CD4-positive, alpha-beta T cell treated with Interleukin-4 for 4 hours (primary cell): ENCODE measurements around the gene PLAAT3.
"Not testable (repeated sequence)": the region's sequence is repeated elsewhere in the genome, so short reads cannot be mapped to it uniquely, and the experiment has no call there.

ENCODE experiments used
- DNase-seq: peaks from one replicate; pipeline ENCODE4 v3.0.0-alpha.2; 2020

PLAAT3 gene

GRCh38 chr11:63614136-63614671 lies at the start of gene PLAAT3:
Gene PLAAT3 (minus strand): TSS chr11:63614433. CDS start chr11:63614014, 419 bp downstream.
- peak; percentile 32 for DNase-seq

DNA sequence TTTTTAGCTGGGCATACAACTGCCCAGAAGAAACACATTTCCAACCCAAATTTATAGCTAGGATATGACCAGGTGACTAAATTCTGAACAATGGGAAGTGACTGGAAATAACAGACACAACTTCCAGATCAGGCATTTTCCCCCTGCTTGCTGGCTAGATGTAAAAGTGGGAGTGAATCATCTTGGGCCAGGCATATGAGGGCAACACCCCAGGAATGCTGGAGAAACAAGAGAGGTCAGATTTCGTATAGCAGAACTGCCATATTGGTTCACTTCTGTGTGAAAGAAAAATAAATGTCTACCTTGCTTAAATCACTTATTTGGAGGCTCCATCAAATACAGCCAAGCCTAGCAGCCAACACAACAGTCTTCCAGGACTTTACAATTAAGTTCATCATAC lies 49.6 kb upstream of the PLAAT3 start:
- DNase-seq: no peak

GRCh38 chr11:63660972-63661371 lies 46.7 kb upstream of the PLAAT3 start:
- no peak for DNase-seq

DNA sequence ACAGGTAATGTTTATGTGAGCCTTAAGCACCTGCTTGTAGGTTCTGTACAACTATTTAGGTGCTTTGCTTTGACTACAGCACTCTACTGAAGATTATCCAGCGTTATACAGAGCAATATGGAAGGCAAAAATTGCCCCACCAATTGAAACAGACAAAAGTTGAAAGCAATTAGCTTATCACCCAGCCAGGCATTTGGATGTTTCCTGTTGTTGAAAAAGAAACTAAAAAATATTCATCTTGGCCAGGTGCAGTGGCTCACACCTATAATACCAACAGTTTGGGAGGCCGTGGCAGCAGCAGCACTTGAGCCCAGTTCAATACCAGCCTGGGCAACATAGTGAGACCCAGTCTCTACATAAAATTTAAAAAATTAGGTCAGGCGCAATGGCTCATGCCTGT lies 38.4 kb upstream of the PLAAT3 start:
- no peak for DNase-seq

DNA sequence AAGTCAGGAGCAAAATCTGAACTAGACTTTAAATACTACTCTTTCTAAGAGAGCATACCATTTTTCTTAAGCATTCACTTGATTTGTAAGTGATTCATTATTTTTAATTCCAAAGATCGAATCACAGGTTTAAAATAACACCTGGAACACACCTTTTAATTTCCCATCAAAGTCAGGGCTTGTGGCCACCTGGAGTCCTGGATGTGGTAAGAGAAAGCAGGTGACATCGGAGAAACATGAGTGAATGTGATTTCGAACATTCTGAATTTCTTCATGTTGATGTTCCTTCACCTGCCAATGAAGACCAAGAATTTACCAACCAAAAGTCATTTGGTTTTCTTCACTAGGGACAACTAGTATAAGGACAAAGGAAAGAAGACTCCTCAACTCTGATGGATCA lies 29.0 kb upstream of the PLAAT3 start:
- no peak for DNase-seq

GRCh38 chr11:63641727-63642126 lies 27.5 kb upstream of the PLAAT3 start:
- DNase-seq: no peak

DNA sequence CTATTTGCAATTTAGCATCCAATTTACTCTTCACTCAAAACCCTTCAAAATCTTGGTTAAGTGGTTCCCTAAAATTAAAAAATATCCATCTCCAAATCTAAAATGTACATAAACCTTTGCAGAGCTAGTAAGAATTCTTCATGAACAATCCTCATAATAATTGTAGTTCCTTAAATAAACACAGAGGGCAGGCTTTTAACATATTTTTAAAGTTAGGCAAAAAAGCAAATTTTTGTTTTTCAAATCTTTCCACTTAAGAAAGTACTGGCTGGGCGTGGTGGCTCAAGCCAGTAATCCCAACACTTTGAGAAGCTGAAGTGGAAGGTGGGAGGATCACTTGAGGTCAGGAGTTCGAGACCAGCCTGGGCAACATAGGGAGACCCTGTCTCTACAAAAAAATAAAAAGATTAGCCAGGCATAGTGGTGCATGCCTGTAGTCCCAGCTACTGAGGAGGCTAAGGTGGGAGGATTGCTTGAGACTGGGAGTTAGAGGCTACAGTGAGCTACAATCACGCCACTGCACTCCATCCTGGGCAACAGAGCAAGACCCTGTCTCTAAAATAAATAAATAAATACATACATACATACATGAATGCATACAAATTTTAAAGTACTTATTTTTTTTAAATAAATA lies 25.1 kb upstream of the PLAAT3 start:
- peak; percentile 23 for DNase-seq

- DNase-seq: not testable (repeated sequence)
Observed at GRCh38 chr11:63638436-63638835, 24.2 kb upstream of the PLAAT3 start.

GRCh38 chr11:63635762-63636465 lies 21.7 kb upstream of the PLAAT3 start:
- DNase-seq: peak; percentile 73

DNA sequence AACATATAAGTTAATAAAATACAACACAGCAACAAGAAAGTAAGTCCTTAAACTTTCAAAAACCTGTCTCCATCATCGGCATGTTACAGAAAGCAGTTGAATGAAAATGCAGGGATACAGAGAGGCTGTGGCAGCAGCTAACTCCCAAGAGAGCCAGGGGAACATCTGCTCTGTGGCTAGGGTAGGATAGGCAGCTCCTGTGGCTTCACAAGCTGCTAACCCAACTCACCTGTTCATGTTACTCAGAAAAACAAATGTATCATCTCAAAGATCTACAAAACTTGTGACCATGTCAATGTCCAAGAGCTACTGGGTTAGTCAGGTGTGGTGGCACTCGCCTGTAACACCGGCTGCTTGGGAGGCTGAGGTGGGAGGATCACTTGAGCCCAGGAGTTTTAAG lies 15.2 kb upstream of the PLAAT3 start:
- DNase-seq: no peak

- no peak for DNase-seq
Observed at GRCh38 chr11:63623513-63624140, 9.4 kb upstream of the PLAAT3 start.

- DNase-seq: no peak
Observed at GRCh38 chr11:63622323-63622722, 8.1 kb upstream of the PLAAT3 start.

DNA sequence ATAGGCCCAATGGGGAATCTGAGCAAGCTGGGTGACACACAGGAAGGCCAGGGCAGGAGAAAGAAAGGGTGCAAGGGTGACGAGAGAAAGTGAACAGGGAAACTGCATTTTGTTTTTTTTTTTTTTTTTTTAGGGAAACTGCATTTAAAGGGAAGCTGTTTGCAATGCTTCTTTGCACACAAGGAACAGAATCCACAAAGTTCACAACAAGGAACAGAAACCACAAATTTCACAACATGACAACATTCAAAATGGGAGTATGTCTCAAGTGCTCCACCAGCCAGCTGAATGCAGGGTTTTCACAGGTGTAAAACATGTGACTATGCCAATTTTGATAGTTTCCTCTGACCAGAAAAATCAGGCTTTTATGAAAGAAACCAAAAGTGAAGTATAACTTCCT lies 6.8 kb upstream of the PLAAT3 start:
- DNase-seq: no peak

DNA sequence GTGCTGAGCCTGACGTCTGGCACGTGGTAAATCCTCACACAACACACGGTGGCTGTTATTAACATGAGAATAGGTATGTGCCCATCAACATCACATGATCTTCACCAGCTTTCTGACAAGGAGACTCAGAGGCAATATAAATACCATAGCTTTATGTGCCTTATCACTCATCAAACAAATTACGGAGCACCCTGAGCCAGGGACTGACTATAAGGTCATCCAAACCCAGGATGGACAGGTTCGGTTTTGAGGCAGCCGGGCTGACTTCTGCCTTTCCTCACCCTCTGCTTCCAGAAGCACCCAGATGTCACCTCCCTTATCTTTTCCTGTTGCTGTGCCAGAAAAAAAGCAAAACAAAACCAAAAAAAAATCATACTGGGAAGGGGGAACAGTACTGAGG lies 5.7 kb upstream of the PLAAT3 start:
- no peak for DNase-seq

DNA sequence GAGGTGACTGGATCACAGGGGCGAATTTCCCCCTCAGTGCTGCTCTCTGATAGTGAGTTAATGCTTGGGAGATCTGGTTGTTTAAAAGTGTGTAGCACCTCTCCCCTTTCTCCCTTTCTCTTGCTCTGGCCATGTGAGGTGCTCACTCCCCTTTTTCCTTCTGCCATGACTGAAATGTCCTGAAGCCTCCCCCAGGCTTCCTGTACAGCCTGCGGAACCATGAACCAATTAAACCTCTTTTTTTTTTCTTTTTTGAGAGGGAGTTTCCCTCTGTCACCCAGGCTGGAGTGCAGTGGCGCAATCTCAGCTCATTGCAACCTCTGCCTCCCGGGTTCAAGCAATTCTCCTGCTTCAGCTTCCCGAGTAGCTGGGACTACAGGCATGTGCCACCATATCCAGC lies 3.5 kb upstream of the PLAAT3 start:
- DNase-seq: not testable (repeated sequence)

GRCh38 chr11:63616953-63617352 lies 2.7 kb upstream of the PLAAT3 start:
- DNase-seq: no peak

DNA sequence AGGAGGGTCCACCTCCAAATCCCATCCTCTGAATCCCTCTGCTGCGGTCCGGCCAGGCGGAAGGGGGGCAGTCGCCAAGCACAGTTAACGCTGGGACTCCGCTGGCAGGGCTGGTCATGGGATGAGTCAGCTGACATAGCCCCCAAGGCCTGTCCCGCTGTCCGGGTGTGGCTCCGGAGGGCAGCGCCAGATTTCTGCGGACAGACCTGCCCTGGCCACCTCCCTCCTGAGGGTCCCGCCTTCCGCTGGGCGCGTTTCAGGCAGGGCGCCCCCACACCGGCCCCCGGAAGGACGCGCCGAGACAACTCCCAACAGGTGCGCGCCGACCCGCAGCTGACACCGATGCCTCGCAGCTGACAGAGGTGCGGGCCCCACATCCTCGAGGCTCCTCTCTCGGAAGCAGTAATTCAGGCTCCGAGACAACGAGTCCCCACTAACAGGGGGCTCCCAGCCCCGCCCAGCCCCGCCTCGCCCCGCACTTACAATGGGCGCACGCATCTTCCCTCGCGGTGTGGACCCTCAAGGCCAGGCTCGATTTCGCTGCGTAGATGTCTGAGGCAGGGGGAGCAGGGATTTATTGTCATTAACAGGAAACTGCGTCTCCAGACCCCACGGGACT lies 607 bp downstream of the PLAAT3 start:
- DNase-seq: peak; percentile 27

DNA sequence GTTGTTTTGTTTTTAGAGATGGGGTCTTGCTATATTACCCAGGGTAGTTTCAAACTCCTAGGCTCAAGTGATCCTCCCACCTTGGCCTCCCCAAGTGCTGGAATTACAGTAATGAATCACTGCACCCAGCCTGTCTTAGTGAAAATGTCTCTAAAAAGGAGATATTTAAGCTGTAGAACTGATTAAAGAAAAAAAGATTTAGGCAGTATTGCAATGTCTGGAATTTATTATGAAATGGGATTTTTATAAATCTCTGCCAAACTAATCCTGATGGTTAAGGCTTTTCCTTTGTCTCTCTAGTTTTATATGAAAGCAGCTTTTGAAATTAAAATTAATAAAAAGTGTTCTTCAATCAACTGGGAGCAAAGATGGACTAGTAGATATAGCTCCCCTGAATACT lies 2.1 kb downstream of the PLAAT3 start:
- no peak for DNase-seq

DNA sequence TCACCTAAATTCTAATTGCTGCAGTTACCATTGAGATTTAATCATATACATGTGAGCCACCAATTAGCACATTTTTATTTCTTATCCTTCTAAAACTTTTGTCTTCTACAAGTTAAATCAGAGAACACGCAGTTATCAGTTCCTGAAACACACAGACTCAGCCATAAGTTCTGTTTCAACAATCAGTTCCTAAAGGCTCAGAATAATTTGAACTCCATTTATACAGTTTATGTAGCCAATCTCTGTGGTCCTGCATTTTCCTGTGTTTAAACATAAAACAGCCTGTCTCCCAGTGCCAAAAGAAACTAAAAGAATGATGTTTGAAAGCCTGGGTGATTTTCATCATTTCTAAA lies 2.9 kb downstream of the PLAAT3 start:
- DNase-seq: no peak

DNA sequence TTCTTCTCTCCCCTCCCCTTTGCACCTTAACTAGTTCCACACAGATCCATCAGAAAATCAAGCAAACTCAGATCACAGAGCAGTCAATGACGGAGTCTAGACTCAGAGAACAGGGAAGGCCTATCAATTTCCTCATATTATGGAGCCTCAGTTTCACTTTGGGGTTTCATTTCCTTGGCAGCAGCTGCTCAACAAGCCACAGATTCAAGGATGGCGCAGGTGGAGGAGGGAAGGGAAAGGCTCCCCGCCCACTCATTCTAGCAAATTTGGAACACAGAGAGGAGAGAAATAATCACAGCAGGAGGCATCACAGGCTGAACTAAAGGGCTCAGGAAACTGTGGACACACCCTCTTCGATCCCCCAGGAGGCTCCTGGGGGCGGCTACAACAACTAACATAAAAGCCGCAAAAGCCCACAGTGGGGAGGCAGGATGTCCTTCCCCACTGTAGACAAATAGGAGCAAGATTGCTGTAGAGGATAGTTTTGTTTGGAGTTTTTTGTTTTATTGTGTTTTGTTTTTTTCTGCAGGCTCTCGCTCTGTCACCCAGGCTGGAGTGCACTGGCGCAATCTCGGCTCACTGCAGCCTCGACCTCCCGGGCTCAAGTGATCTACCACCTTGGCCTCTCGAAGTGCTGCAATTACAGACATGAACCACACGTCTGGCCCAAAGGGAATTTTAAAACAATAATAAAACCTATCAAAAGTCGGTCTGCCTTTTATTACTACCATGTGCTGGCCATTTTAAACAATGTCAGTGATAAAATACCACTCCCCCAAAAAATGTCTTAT lies 3.4 kb downstream of the PLAAT3 start:
- DNase-seq: no peak

GRCh38 chr11:63609971-63610580 lies 4.2 kb downstream of the PLAAT3 start:
- no peak for DNase-seq

DNA sequence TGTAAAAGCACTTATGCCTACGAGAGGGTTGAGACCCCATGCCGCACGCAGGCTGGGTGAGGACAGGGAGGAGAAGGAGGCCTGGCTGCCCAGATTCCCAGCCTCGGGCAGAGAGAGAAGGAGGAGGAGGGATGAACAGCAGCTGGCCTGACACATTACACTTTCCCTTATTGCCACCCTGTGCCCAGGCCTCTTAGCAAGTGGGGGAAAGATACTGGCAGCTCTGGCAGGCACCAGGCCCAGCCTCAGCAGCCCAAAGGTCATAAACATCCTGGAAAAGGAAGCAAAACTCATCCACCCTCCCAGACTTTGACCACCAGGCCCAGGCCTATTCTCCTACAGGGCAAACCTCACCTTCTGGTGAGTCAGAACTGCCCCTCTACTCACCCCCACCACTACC lies 4.7 kb downstream of the PLAAT3 start:
- no peak for DNase-seq
